GM21447 (cell line): ENCODE data around the gene CACNG8.
"Not testable (repeated sequence)": the region's sequence is repeated elsewhere in the genome, so short reads cannot be mapped to it uniquely, and the experiment has no call there.

Source experiments
- ATAC-seq: cut with Tn5 transposase; IDR thresholded peaks from one replicate; pipeline ENCODE4 v1.9.1; 2021; ENCODE audit not compliant: unreplicated experiment

Gene CACNG8

DNA sequence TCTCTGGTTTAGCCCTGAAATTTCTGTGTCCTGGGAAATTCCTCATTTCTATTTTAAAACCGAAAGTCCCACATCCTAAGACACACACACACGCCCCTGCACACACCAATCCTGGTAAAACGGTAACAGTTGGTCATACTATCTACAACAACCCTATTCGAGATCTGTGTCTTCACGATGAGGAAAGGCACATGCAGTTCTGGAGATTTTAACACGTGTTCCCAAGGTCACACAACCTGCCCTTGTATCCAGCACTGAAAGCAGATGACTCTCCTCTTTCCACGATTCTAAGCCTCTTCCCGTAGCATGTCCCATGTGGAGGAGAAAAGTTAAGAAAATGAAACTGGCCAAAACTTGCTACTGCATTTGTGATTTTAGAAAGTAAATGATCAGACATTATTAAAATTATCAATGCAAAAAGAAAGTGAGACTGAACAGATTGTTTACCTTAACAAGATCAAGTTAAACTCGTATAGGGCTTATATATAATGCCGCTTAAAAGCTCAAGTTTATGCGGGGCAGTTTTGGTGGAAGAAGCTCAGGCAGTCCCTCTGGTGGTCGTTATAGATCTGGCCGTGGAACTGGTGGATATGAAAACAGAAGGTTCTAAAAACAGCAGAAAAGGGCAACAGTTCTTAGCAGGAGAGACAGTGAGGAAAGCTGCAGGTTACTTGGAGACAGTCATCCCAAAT lies 68.3 kb downstream of the CACNG8 start:
- no peak for ATAC-seq

DNA sequence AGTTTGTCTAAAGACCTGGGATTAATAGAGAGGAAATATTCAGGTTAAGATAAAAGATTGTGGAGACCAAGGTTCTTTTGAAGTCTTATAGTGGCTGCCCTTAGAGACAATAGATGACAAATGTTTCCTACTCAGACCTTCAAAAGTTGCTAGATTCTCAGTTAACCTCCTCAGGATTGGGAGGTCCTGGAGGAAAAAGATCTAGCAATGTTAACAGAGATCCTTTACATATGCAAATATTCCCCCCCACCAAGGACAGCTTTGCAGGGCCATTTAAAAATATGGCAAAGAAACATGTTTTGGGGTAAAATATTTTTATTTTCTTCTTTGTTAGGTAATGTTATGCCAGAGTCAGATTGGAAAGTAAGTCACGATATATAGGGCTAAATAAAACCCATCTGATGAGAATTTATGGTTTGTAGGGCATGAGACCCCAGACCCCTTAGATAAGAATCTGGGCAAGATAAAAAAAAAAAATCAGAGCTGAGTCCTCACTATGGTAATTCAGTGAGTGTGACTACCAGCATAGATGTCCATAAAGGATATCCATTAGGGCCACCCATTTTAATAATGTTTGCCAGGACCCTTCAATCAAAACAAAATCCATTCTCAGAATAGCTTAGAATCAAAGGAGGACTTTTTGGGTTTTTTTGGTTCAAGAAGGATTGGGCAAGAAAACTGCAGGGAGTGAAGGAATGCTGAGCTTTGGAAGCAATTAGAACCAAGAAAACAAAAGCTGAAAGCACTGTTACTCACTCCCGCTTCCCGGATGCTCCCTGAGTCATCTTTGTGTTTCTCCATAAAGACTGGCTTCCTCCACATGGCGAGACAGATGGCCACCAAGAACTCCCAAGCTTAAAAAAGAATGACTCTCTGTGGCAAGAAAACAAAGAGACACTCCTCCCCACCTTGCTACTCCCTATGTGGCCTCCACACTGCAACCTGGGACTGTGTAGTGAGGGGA lies 72.8 kb downstream of the CACNG8 start:
- no peak for ATAC-seq

GRCh38 chr19:54036542-54036941 lies 73.8 kb downstream of the CACNG8 start:
- ATAC-seq: not testable (repeated sequence)
